Neural cell (in vitro differentiated cells): Measurements from ENCODE around the gene FJX1. TPM values are rescaled to one million over a fixed set of nuclear protein-coding genes. Genes with fewer than 3 reads are reported as not detected.

Experiments
- H2AFZ ChIP-seq: fragments of 200-600, 300-800 bp; sonication (generic), shearing (Covaris generic); 2 replicates; pipeline ENCODE4 v1.6.0; 2014; ENCODE audit warnings: low read depth, mild to moderate bottlenecking, antibody characterized with exemption, low read length, moderate library complexity
- H3F3A ChIP-seq: fragments of 200-600 bp; shearing (Covaris generic); 2 replicates; pipeline ENCODE4 v1.6.1; 2016; ENCODE audit warnings: mild to moderate bottlenecking, moderate library complexity, mixed read lengths, antibody characterized with exemption, low read length; ENCODE audit not compliant: insufficient read depth, poor library complexity, severe bottlenecking
- H3K27ac ChIP-seq: fragments of 200-600, 300-800 bp; sonication (generic), shearing (Covaris generic); 2 replicates; pipeline ENCODE4 v1.5.1; 2014; ENCODE audit warnings: mild to moderate bottlenecking, low read length, moderate library complexity
- H3K27me3 ChIP-seq: fragments of 300-800, 200-600 bp; sonication (generic), shearing (Covaris generic); 2 replicates; pipeline ENCODE4 v1.6.0; 2014; ENCODE audit warnings: mild to moderate bottlenecking, low read depth, low read length, moderate library complexity; ENCODE audit not compliant: insufficient read depth
- H3K36me3 ChIP-seq: fragments of 300-800, 200-600 bp; sonication (generic), shearing (Covaris generic); 2 replicates; pipeline ENCODE4 v1.5.1; 2014; ENCODE audit warnings: mild to moderate bottlenecking, antibody characterized with exemption, low read length, moderate library complexity; ENCODE audit not compliant: insufficient read depth
- H3K4me2 ChIP-seq: fragments of 300-800, 200-600 bp; sonication (generic), shearing (Covaris generic); 2 replicates; pipeline ENCODE4 v1.6.0; 2014; ENCODE audit warnings: mild to moderate bottlenecking, low read length
- H3K4me3 ChIP-seq: fragments of 300-800, 200-600 bp; sonication (generic), shearing (Covaris generic); 2 replicates; pipeline ENCODE4 v1.5.1; 2014; ENCODE audit warnings: mild to moderate bottlenecking, low read length, moderate library complexity
- H3K79me2 ChIP-seq: fragments of 200-600 bp; shearing (Covaris generic); replicated peaks from 2 replicates; pipeline ENCODE4 v1.6.0; 2014; ENCODE audit warnings: mild to moderate bottlenecking, low read length, moderate library complexity; ENCODE audit not compliant: insufficient read depth
- H3K9ac ChIP-seq: fragments of 300-800, 200-600 bp; sonication (generic), shearing (Covaris generic); 2 replicates; pipeline ENCODE4 v1.6.1; 2016; ENCODE audit warnings: mild to moderate bottlenecking, low read length, mixed read lengths
- H3K9me2 ChIP-seq: fragments of 200-600 bp; shearing (Covaris generic); 2 replicates; pipeline ENCODE4 v1.6.1; 2016; ENCODE audit warnings: mild to moderate bottlenecking, low read length, mixed read lengths; ENCODE audit not compliant: insufficient read depth
- H3K9me3 ChIP-seq: fragments of 200-600, 300-800 bp; sonication (generic), shearing (Covaris generic); 2 replicates; pipeline ENCODE4 v1.6.1; 2016; ENCODE audit warnings: mild to moderate bottlenecking, mixed run types, low read length, moderate library complexity, mixed read lengths
- H4K20me1 ChIP-seq: fragments of 200-600 bp; shearing (Covaris generic); 2 replicates; pipeline ENCODE4 v1.6.1; 2016; ENCODE audit warnings: mild to moderate bottlenecking, mixed run types; ENCODE audit not compliant: insufficient read depth
- EP300 ChIP-seq: fragments of 450-650 bp; conservative IDR thresholded peaks from 2 replicates; pipeline ENCODE4 v1.6.1; 2014; ENCODE audit warnings: antibody characterized with exemption, mild to moderate bottlenecking, moderate library complexity; ENCODE audit not compliant: poor library complexity, severe bottlenecking
- EZH2 ChIP-seq: fragments of 200-600, 300-800 bp; shearing (Covaris generic), sonication (generic); IDR thresholded peaks from 2 replicates; pipeline ENCODE4 v1.6.1; 2014; ENCODE audit warnings: antibody characterized with exemption, low read length, borderline replicate concordance, mild to moderate bottlenecking; ENCODE audit not compliant: insufficient read depth, poor library complexity, severe bottlenecking
- MXI1 ChIP-seq: fragments of 450-650 bp; conservative IDR thresholded peaks from 2 replicates; pipeline ENCODE4 v1.6.1; 2014; ENCODE audit warnings: antibody characterized with exemption, mild to moderate bottlenecking; ENCODE audit not compliant: poor library complexity, severe bottlenecking
- POLR2AphosphoS5 ChIP-seq: IDR thresholded peaks from 2 replicates; pipeline ENCODE4 v1.6.1; 2012
- RAD21 ChIP-seq: fragments of 450-650 bp; conservative IDR thresholded peaks from 2 replicates; pipeline ENCODE4 v1.6.1; 2014; ENCODE audit warnings: antibody characterized with exemption, mild to moderate bottlenecking, moderate library complexity
- SMC3 ChIP-seq: fragments of 450-650 bp; conservative IDR thresholded peaks from 2 replicates; pipeline ENCODE4 v1.6.1; 2014; ENCODE audit warnings: antibody characterized with exemption, mild to moderate bottlenecking, moderate library complexity; ENCODE audit not compliant: poor library complexity
- TAF1 ChIP-seq: IDR thresholded peaks from 2 replicates; pipeline ENCODE4 v1.6.1; 2012; ENCODE audit warnings: low read depth
- polyA plus RNA-seq: library from polyadenylated mRNA; depleted of rRNA; stranded (reverse); fragments of >200 nt; gene quantifications from 2 replicates; pipeline ENCODE4 v1.2.3, GENCODE V29; 2014
- TF ChIP-seq, protein P1 (sequence below): fragments of 450-650 bp; IDR thresholded peaks from 2 replicates; pipeline ENCODE4 v1.5.1; 2014; ENCODE audit warnings: antibody characterized with exemption, mild to moderate bottlenecking, moderate library complexity; ENCODE audit not compliant: poor library complexity, severe bottlenecking
- TF ChIP-seq, protein P2 (sequence below): IDR thresholded peaks from 2 replicates; pipeline ENCODE4 v1.6.1; 2012; ENCODE audit warnings: borderline replicate concordance

Gene FJX1
- polyA plus RNA-seq, 1 donor from 2014 or later: 56.3 TPM

DNA sequence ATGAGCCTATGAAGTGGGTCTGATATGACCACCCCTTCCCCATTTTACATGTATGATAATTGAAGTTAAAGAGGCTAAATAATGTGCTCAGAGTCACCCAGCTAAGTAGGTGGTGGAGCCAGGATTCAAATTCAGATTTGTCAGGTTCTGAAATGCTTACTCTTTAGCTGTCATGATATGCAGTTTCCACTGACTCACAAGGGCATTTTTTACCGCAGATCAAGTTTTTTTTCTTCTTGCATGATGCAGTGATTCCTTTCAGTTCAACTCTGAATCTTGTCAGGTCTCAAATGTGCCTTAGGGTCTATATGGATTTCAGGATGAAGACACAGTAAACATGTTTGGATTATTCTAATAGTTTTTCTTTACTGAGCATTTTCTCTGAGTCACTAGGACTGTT, 31.7 kb downstream of the FJX1 start:
- Histone ChIP-seq H3K27ac (no peak overlapping the region), H3K36me3 (no peaks in the 10 kb centered on the region), H3K4me2 (no peak overlapping the region), H3K9me3 (no peaks in the 10 kb centered on the region), H4K20me1 (no peaks in the 10 kb centered on the region), H3F3A (no peaks in the 10 kb centered on the region), H3K79me2 (no peaks in the 10 kb centered on the region), H2AFZ (no peak overlapping the region), H3K4me3 (no peak overlapping the region), H3K27me3 (no peaks in the 10 kb centered on the region), H3K9me2 (no peaks in the 10 kb centered on the region), H3K9ac (no peak overlapping the region)
- TF ChIP-seq EP300 (no peak), RAD21 (no peak), EZH2 (no peak), MXI1 (no peak), TAF1 (no peak), SMC3 (no peak), POLR2AphosphoS5 (no peak)
- TF ChIP-seq, protein P1, sequence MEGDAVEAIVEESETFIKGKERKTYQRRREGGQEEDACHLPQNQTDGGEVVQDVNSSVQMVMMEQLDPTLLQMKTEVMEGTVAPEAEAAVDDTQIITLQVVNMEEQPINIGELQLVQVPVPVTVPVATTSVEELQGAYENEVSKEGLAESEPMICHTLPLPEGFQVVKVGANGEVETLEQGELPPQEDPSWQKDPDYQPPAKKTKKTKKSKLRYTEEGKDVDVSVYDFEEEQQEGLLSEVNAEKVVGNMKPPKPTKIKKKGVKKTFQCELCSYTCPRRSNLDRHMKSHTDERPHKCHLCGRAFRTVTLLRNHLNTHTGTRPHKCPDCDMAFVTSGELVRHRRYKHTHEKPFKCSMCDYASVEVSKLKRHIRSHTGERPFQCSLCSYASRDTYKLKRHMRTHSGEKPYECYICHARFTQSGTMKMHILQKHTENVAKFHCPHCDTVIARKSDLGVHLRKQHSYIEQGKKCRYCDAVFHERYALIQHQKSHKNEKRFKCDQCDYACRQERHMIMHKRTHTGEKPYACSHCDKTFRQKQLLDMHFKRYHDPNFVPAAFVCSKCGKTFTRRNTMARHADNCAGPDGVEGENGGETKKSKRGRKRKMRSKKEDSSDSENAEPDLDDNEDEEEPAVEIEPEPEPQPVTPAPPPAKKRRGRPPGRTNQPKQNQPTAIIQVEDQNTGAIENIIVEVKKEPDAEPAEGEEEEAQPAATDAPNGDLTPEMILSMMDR: no peak
- TF ChIP-seq, protein P2, sequence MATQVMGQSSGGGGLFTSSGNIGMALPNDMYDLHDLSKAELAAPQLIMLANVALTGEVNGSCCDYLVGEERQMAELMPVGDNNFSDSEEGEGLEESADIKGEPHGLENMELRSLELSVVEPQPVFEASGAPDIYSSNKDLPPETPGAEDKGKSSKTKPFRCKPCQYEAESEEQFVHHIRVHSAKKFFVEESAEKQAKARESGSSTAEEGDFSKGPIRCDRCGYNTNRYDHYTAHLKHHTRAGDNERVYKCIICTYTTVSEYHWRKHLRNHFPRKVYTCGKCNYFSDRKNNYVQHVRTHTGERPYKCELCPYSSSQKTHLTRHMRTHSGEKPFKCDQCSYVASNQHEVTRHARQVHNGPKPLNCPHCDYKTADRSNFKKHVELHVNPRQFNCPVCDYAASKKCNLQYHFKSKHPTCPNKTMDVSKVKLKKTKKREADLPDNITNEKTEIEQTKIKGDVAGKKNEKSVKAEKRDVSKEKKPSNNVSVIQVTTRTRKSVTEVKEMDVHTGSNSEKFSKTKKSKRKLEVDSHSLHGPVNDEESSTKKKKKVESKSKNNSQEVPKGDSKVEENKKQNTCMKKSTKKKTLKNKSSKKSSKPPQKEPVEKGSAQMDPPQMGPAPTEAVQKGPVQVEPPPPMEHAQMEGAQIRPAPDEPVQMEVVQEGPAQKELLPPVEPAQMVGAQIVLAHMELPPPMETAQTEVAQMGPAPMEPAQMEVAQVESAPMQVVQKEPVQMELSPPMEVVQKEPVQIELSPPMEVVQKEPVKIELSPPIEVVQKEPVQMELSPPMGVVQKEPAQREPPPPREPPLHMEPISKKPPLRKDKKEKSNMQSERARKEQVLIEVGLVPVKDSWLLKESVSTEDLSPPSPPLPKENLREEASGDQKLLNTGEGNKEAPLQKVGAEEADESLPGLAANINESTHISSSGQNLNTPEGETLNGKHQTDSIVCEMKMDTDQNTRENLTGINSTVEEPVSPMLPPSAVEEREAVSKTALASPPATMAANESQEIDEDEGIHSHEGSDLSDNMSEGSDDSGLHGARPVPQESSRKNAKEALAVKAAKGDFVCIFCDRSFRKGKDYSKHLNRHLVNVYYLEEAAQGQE: no peak

DNA sequence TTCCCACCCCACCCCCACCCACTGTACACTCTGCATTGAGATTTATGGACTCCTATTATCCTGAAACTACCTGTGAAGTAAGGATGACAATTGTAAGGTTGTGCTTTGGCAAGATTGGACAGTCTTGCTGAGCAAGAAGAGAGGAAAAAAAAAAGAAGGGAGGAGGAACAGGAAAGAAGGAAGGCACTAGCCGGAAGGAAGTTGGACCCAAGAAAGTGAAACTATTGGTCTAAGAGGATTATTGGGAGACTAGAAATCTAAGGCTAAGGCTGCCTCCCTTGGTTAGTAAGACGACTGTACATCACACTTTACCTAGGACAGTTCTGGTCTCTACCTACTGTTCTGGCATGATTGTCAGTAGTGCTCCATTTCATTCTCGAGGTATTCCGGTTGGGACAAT, 32.2 kb downstream of the FJX1 start:
- Histone ChIP-seq H3F3A (no peaks in the 10 kb centered on the region), H3K27me3 (no peaks in the 10 kb centered on the region), H4K20me1 (no peaks in the 10 kb centered on the region), H3K9ac (no peak overlapping the region), H3K9me3 (no peaks in the 10 kb centered on the region), H3K79me2 (no peaks in the 10 kb centered on the region), H3K27ac (no peak overlapping the region), H3K36me3 (no peaks in the 10 kb centered on the region), H2AFZ (no peak overlapping the region), H3K4me3 (no peak overlapping the region), H3K4me2 (no peak overlapping the region), H3K9me2 (no peaks in the 10 kb centered on the region)
- TF ChIP-seq MXI1 (no peak), SMC3 (no peak), POLR2AphosphoS5 (no peak), EZH2 (no peak)

DNA sequence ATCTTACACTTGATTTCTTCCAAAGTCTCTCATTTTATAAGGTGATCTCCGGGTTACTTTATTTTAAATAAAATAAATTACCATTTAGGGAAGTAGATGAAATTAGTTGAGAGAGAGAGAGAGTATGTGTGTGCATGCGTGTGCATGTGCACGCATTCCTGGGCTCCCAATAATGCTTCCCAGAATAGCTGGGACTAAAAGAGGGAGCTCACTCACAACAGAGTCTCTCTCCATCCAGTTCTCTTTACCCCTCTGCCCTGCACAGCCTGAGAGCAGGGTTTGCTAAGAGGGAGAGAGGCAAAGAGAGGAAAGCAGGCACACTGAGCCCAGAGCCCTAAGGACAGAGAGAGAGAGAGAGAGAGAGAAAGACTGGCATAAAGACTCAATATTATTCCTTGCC, 33.0 kb downstream of the FJX1 start:
- Histone ChIP-seq H2AFZ (no peak overlapping the region), H3K36me3 (no peaks in the 10 kb centered on the region), H3K4me3 (no peak overlapping the region), H3K27me3 (no peaks in the 10 kb centered on the region), H3K27ac (no peak overlapping the region), H3K9me3 (no peaks in the 10 kb centered on the region), H3K79me2 (no peaks in the 10 kb centered on the region), H3K9ac (no peak overlapping the region), H3K4me2 (no peak overlapping the region), H3K9me2 (no peaks in the 10 kb centered on the region), H3F3A (no peaks in the 10 kb centered on the region), H4K20me1 (no peaks in the 10 kb centered on the region)
- TF ChIP-seq POLR2AphosphoS5 (no peak), MXI1 (no peak), EZH2 (no peak), EP300 (no peak), RAD21 (no peak), TAF1 (no peak), SMC3 (no peak)
- TF ChIP-seq, protein P1: no peak
- TF ChIP-seq, protein P2: no peak
